RCC 7860 (cell line): ENCODE data around the gene FOXK1.
"Not testable (repeated sequence)": the region's sequence is repeated elsewhere in the genome, so short reads cannot be mapped to it uniquely, and the experiment has no call there.

Experiments used
- DNase-seq: peaks from one replicate; pipeline ENCODE4 v3.0.0-alpha.2; 2015; ENCODE audit warnings: low spot score
- FAIRE-seq: peaks from 2 replicates; lab custom pipeline; 2012; peaks lifted over from hg19 to GRCh38; lab: Jason Lieb, UNC

The FOXK1 gene

GRCh38 chr7:4782333-4783291, 100.5 kb downstream of the FOXK1 start:
- FAIRE-seq: no peak
- DNase-seq: no peak

GRCh38 chr7:4783292-4783652, 101.2 kb downstream of the FOXK1 start:
- DNase-seq (no peak), FAIRE-seq (no peak)

- no peak for DNase-seq
- no peak for FAIRE-seq
Observed at GRCh38 chr7:4783762-4784351, 101.8 kb downstream of the FOXK1 start.

- DNase-seq: no peak
- no peak for FAIRE-seq
Observed at GRCh38 chr7:4784799-4785198, 102.7 kb downstream of the FOXK1 start.

GRCh38 chr7:4785371-4785770, 103.3 kb downstream of the FOXK1 start:
- FAIRE-seq: no peak

GRCh38 chr7:4786015-4786414, 103.9 kb downstream of the FOXK1 start:
- DNase-seq: no peak
- no peak for FAIRE-seq

More at GRCh38 chr7:4785371-4785770, 103.3 kb downstream of the FOXK1 start:
- no peak for DNase-seq

GRCh38 chr7:4787541-4787940, 105.4 kb downstream of the FOXK1 start:
- FAIRE-seq: no peak
- no peak for DNase-seq

- DNase-seq (no peak), FAIRE-seq (no peak)
Observed at GRCh38 chr7:4787947-4788626, 106.0 kb downstream of the FOXK1 start.

- DNase-seq (no peak), FAIRE-seq (no peak)
Observed at GRCh38 chr7:4788627-4789189, 106.6 kb downstream of the FOXK1 start.

- DNase-seq (no peak), FAIRE-seq (no peak)
Observed at GRCh38 chr7:4789194-4790077, 107.3 kb downstream of the FOXK1 start.

GRCh38 chr7:4790078-4790465, 108.0 kb downstream of the FOXK1 start:
- no peak for FAIRE-seq
- no peak for DNase-seq

- DNase-seq (no peak), FAIRE-seq (no peak)
Observed at GRCh38 chr7:4790516-4790991, 108.5 kb downstream of the FOXK1 start.

- FAIRE-seq: no peak
Observed at GRCh38 chr7:4791101-4791737, 109.1 kb downstream of the FOXK1 start.

GRCh38 chr7:4791738-4792536, 109.8 kb downstream of the FOXK1 start:
- DNase-seq (no peak), FAIRE-seq (no peak)

More at GRCh38 chr7:4791101-4791737, 109.1 kb downstream of the FOXK1 start:
- DNase-seq: no peak

GRCh38 chr7:4792537-4793126, 110.5 kb downstream of the FOXK1 start:
- FAIRE-seq (no peak), DNase-seq (no peak)

- not testable (repeated sequence) for FAIRE-seq, DNase-seq
Observed at GRCh38 chr7:4793385-4793993, 111.4 kb downstream of the FOXK1 start.

GRCh38 chr7:4794171-4794570, 112.1 kb downstream of the FOXK1 start:
- FAIRE-seq, DNase-seq: not testable (repeated sequence)
